ENCODE measurements around the gene CSRNP3. TPM values are rescaled to one million over a fixed set of nuclear protein-coding genes. Genes with fewer than 3 reads are reported as not detected.

CSRNP3 gene
- total RNA-seq, 2 donors from 2014 or later = 8.3 to 16.1 TPM

GRCh38 chr2:165674780-165675179 is 205.3 kb downstream of the CSRNP3 start:
- no peak overlapping the region for H3K27ac Mint-ChIP-seq
- Histone ChIP-seq H3K27me3 (ENCODE audit: control insufficient read depth, insufficient read depth, low read length, poor library complexity, severe bottlenecking) (no peaks in the 10 kb centered on the region), H3K4me1 (ENCODE audit: control insufficient read depth, insufficient read depth, low read length) (no peaks in the 10 kb centered on the region), H3K36me3 (ENCODE audit: control insufficient read depth, insufficient read depth, low read length) (no peaks in the 10 kb centered on the region), H3K4me3 (ENCODE audit: low read length) (no peak overlapping the region), H3K27ac (ENCODE audit: low read depth, low read length) (no peak overlapping the region), H3K9me3 (ENCODE audit: control insufficient read depth, low read length) (peaks cover 8% of the 10 kb centered on the region), H3K9ac (ENCODE audit: extremely low read depth, low read length, poor library complexity, severe bottlenecking) (no peak overlapping the region)
- peaks cover 49% of the 10 kb centered on the region for H3K36me3 Mint-ChIP-seq (ENCODE audit: low read depth)
- no peaks in the 10 kb centered on the region for H3K27me3 Mint-ChIP-seq (ENCODE audit: insufficient read depth)
- no peak for TF ChIP-seq CTCF (conservative IDR thresholded peaks at IDR 0.05)
- H3K4me3 Mint-ChIP-seq = no peak overlapping the region
- no peaks in the 10 kb centered on the region for H3K4me1 Mint-ChIP-seq
- H3K9me3 Mint-ChIP-seq = peaks cover 10% of the 10 kb centered on the region
- DNase-seq = no peak
- WGBS, 2 experiments (ENCODE audit: insufficient coverage in 1 of 2, insufficient read length in 1 of 2) = 94% methylated on average over 2 of the region's 2 CpGs; no CpG with 5 or more reads in 1 of the 2 experiments

DNA sequence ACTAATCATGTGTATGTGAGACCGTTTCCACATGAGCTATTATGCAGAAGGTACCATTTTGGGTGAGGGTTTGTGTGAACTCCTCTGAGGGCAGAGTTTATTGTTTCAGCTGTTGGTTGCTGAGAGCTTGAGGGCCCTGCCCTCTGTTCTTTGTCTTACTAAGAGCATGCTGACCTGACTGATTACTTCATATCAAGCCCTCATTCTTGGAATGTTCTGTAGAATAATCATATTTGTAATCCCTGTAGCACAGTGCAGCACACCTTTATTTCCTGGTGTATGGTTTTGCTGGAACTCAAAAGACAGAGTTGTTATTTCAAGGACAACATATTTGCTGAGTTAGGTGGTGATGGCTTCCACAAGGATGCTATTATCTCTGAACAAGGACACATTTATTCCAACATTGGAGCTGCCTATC is 206.1 kb downstream of the CSRNP3 start:
- Histone ChIP-seq H3K27ac (ENCODE audit: low read depth, low read length) (no peak overlapping the region), H3K4me1 (ENCODE audit: control insufficient read depth, insufficient read depth, low read length) (no peaks in the 10 kb centered on the region), H3K4me3 (ENCODE audit: low read length) (no peak overlapping the region), H3K36me3 (ENCODE audit: control insufficient read depth, insufficient read depth, low read length) (no peaks in the 10 kb centered on the region), H3K9me3 (ENCODE audit: control insufficient read depth, low read length) (peaks cover 8% of the 10 kb centered on the region), H3K27me3 (ENCODE audit: control insufficient read depth, insufficient read depth, low read length, poor library complexity, severe bottlenecking) (no peaks in the 10 kb centered on the region), H3K9ac (ENCODE audit: extremely low read depth, low read length, poor library complexity, severe bottlenecking) (no peak overlapping the region)
- H3K27ac Mint-ChIP-seq = no peak overlapping the region
- H3K27me3 Mint-ChIP-seq (ENCODE audit: insufficient read depth) = no peaks in the 10 kb centered on the region
- TF ChIP-seq CTCF (conservative IDR thresholded peaks at IDR 0.05) = no peak
- H3K36me3 Mint-ChIP-seq (ENCODE audit: low read depth) = peaks cover 46% of the 10 kb centered on the region
- H3K9me3 Mint-ChIP-seq = peaks cover 10% of the 10 kb centered on the region
- H3K4me1 Mint-ChIP-seq = no peaks in the 10 kb centered on the region
- H3K4me3 Mint-ChIP-seq = no peak overlapping the region
- WGBS, 2 experiments (ENCODE audit: insufficient coverage in 1 of 2, insufficient read length in 1 of 2) = 71 to 84% methylated on average over 1 of the region's 1 CpG
- DNase-seq = no peak

- H3K4me3 ChIP-seq (ENCODE audit: low read length) = no peak overlapping the region
- DNase-seq = no peak
- no peak overlapping the region for H3K4me3 Mint-ChIP-seq
- no peak for TF ChIP-seq CTCF (conservative IDR thresholded peaks at IDR 0.05)
- no peak overlapping the region for H3K27ac ChIP-seq (ENCODE audit: low read depth, low read length)
- H3K36me3 ChIP-seq (ENCODE audit: control insufficient read depth, insufficient read depth, low read length) = no peaks in the 10 kb centered on the region
- H3K4me1 ChIP-seq (ENCODE audit: control insufficient read depth, insufficient read depth, low read length) = no peaks in the 10 kb centered on the region
- 93 to 96% methylated on average over 10 to 13 of the region's 13 CpGs for WGBS, 2 experiments (ENCODE audit: insufficient coverage in 1 of 2, insufficient read length in 1 of 2)
- H3K27me3 ChIP-seq (ENCODE audit: control insufficient read depth, insufficient read depth, low read length, poor library complexity, severe bottlenecking) = no peaks in the 10 kb centered on the region
- no peaks in the 10 kb centered on the region for H3K4me1 Mint-ChIP-seq
- peaks cover 22% of the 10 kb centered on the region for H3K36me3 Mint-ChIP-seq (ENCODE audit: low read depth)
- H3K9me3 Mint-ChIP-seq = no peaks in the 10 kb centered on the region
- no peaks in the 10 kb centered on the region for H3K27me3 Mint-ChIP-seq (ENCODE audit: insufficient read depth)
- H3K9ac ChIP-seq (ENCODE audit: extremely low read depth, low read length, poor library complexity, severe bottlenecking) = no peak overlapping the region
- no peak overlapping the region for H3K27ac Mint-ChIP-seq
- H3K9me3 ChIP-seq (ENCODE audit: control insufficient read depth, low read length) = no peaks in the 10 kb centered on the region
Observed at GRCh38 chr2:165678882-165679281, 209.4 kb downstream of the CSRNP3 start.

Data from endodermal cell (in vitro differentiated cells).